HG03354 (cell line): ENCODE results near the gene SLC7A8.
"Not testable (repeated sequence)": the region's sequence is repeated elsewhere in the genome, so short reads cannot be mapped to it uniquely, and the experiment has no call there.

ENCODE experiments used
- ATAC-seq: cut with Tn5 transposase; IDR thresholded peaks from one replicate; pipeline ENCODE4 v1.9.1; 2021; ENCODE audit warnings: mild to moderate bottlenecking; ENCODE audit not compliant: unreplicated experiment, poor library complexity, severe bottlenecking

SLC7A8 gene

DNA sequence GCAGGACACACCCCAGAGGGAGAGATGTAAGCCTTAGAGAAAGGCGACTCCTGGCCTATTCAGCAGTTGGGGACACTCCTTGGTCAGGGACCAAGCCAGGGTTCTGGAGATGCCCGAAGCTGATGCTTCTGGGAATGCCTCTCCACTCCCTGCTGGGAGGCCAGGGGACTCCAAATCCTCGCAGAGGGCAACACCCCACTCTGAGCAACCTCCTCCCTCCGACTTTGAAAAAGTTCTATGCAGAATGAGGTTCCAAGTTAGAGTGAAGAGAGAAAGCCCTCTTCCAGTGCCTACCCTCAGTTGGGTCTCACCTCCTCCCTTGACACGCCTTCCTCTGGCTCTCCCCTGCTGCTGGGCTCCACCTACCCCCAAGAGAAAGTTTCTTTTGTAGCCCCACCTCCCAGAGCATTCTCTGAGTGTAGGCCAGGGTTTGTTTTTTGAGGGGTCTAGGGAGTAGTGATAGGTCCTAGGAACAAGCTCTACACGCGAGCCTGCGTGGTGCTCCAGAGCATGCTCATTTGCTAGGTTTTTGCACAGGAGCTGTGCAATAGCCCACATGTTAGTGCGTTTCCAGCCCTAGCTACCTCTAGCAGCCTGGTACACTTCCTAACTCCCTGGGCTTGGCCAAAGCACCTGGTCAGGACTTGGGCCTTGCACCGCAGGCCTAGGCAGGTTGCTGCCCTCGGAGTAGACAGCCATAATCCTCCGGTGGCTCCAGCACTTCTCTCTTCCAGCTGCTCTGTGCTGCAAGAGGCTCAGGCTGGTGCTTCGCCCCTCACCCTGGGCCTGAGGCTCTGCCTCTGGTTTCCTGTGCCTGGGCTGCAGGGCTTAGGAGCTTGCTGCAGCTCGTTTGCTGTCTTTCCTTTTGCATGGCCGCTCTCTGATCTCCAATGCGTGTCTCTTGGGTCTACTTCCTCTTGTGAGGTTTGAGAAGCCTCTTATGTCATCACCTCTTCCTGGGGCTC, 63.8 kb downstream of the SLC7A8 start:
- no peak for ATAC-seq

DNA sequence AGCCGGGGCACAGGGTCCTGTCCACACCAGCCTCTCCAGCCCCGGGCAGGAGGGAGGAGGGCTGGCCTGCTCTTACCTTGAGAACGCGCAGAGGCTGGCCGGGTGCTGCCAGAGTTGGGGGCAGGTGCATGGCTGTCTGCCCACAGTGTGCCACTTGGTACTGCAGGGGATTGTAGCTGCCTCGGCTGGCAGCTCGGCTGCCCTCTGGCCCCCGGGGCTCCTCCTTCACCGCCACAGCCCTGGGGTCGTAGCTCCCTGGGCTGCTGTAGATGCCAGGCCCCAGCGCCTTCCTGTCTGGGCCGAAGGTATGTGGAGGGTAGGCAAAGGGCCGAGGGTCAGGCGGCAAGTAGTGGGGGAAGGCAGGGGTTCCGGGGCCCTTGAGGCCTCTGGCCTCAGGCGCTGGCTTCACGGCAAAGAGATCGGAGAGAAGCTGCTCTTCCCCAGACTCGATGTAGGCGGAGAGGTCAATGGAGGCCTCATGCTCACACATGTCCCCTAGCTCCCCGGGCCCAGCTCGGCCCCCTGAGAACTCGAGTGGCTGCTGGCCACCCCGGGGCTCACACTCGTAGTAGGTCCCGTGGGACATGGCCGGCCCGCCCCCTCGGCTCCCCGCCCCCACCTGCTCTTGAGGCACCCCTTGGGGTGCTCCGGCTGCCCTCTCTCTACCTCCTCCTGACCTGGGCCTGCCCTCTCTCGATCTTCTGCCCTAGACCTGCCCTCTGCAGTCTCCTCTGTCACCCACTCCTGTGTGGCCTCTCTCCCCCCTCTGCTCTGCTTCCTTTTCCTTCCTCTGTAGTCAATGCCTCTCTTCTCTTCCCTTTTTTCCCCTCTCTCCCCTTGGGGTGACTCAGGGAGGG, 64.7 kb downstream of the SLC7A8 start, which contains the start of gene CEBPE:
Gene CEBPE, minus strand, starts transcription at position 750 of the 857 bp plus-strand sequence. Its CDS starts 164 bp downstream, at position 586.
- no peak for ATAC-seq

GRCh38 chr14:23117371-23118020, 66.0 kb downstream of the SLC7A8 start:
- ATAC-seq = no peak

- no peak for ATAC-seq
Observed at GRCh38 chr14:23115918-23116317, 67.5 kb downstream of the SLC7A8 start.

- ATAC-seq = no peak
Observed at GRCh38 chr14:23115039-23115731, 68.3 kb downstream of the SLC7A8 start.

DNA sequence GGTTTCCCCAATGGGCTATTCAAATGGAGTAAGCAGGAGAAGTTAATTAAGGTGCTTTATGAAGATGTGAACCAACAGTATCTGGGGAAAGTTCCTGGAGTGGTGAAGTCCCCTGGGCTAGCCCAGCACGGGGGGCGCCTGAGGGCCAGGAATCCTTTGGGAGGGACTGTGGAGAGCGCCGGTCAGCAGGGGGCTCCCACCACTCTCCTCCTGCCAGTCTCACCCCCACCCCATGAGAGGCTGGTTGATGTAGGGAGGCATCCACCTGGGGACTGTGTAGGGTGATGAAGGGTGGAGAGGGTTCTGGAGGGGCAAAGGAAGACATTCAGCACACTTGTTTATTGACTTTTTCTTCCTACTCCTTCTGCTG, 68.8 kb downstream of the SLC7A8 start:
- ATAC-seq = no peak

DNA sequence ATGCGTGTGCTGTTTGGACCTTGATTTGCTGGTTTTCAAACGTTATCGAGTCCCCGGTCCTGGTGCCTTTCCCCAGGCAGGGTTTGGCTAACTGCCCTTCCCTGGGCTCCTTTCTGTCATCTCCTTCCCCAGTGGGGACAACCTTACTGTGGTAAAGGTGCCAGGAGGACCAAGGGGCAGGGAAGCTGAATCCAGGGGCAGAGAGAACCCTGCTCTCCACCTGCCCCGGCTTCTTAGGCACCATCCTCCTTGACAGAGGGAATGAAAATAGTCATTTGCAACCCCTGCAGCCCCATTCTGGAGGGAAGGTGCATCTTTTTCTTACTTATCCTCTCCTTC, 69.4 kb downstream of the SLC7A8 start:
- no peak for ATAC-seq

GRCh38 chr14:23113431-23114119, 69.9 kb downstream of the SLC7A8 start:
- ATAC-seq = no peak

DNA sequence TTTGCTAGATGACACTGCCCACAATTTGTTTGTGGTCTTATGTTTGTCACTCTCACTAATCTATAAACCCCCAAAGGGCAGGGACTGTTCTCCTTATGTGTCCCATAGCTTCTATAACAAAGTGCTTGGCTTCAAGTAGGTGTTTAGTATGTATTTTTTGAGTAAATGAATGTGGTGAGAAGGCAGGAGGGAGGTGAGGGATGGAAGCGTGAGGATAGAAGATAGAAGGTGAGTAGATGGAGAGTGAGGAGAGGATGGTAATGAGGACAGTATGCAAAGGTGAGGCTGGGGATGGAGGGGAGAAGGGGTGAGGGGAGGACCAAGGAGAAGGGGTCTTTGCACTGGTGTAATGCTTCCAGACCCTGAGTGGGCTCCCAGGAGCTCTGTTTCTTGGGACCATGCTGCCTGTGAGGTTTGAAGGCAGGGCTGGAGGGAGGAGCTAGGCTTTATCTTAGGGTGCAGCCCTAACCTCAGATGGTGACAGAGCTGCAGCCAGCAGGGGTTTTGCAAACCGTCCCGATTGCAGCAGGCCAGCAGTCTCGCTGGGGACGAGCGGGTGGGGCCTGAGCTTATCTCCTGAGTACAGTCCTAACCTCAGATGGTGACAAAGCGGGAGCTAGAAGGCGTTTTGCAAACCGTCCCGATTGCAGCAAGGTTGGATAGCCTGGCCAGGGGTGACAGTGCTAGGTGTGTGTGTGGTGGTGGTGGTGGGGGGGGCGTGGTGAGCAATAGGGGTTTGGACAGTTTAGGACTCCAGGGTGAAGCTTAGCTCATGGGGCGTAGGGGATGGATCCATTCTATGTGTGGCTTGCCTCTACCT, 70.9 kb downstream of the SLC7A8 start:
- ATAC-seq = no peak

- no peak for ATAC-seq
Observed at GRCh38 chr14:23110579-23111365, 72.7 kb downstream of the SLC7A8 start.

DNA sequence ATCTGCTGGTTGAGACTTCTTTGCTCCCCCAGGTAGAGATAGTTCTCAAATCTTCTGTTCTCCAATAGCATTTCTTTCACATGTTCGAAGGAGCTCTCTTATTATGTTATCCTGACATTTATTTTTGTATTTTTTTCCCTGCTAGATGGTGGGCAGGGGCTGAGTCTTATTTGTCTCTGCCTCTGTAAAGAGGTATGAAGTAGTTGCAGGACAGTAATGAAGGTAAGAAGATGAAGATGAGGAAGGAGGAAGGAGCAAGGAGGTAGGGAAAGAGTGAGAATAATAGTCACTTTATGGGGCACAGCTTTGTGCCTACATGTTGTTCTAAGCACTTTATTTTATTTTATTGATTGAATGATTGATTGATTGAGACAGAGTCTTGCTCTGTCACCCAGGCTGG, 73.7 kb downstream of the SLC7A8 start:
- no peak for ATAC-seq

DNA sequence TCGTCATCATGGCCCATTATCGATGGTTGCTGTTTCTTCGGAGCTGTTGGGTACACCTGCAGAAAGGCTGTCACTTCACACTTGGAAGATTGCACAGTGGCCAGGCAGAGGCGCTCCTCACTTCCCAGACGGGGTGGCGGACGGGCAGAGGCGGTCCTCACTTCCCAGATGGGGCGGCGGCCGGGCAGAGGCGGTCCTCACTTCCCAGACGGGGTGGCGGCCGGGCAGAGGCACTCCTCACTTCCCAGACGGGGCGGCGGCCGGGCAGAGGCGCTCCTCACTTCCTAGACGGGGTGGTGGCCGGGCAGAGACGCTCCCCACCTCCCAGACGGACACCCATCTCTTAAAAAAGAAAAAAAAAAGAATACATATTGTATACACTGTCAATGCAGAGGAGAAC, 75.3 kb downstream of the SLC7A8 start:
- not testable (repeated sequence) for ATAC-seq

DNA sequence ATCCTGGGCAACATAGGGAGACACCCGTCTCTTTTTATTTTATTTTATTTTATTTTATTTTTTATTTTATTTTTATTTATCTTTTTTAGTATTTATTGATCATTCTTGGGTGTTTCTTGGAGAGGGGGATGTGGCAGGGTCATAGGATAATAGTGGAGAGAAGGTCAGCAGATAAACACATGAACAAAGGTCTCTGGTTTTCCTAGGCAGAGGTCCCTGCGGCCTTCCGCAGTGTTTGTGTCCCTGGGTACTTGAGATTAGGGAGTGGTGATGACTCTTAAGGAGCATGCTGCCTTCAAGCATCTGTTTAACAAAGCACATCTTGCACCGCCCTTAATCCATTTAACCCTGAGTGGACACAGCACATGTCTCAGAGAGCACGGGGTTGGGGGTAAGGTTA, 75.8 kb downstream of the SLC7A8 start:
- ATAC-seq = not testable (repeated sequence)

DNA sequence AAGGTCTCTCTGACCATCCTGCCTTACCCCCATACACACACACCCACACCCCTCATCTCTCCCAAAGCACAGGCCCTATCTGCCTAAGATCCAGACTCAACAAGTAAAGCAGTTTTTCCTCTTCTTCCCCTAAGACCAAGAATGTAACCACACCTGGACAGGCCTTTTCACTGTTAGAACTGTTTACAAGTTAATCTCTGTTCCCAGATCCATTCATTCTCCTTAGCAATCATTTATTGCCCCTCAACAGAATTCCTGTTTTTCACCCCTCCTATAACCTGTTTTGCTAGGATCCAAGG, 76.8 kb downstream of the SLC7A8 start:
- no peak for ATAC-seq

DNA sequence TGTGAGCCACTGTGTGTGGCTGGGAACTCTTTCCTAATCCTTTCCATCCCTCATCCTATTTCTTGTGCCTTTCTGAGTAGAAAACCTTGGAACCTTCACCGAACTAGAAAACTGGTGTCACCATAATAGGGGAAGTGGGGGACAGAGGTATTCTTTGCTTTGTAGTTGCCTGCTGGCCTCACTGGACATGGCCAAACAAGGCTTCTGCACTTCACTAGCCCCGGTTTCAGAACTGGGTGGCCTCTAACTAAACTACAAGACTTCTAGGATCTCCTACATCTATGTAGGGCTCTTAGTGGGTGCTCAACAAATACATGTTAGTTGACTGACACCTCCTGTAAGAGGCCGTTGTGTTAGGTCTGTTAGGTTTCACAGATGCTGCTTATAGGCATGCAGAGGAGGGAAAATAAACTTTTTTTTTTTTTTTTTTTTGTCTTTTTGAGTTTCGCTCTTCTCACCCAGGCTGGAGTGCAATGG, 78.1 kb downstream of the SLC7A8 start:
- no peak for ATAC-seq

DNA sequence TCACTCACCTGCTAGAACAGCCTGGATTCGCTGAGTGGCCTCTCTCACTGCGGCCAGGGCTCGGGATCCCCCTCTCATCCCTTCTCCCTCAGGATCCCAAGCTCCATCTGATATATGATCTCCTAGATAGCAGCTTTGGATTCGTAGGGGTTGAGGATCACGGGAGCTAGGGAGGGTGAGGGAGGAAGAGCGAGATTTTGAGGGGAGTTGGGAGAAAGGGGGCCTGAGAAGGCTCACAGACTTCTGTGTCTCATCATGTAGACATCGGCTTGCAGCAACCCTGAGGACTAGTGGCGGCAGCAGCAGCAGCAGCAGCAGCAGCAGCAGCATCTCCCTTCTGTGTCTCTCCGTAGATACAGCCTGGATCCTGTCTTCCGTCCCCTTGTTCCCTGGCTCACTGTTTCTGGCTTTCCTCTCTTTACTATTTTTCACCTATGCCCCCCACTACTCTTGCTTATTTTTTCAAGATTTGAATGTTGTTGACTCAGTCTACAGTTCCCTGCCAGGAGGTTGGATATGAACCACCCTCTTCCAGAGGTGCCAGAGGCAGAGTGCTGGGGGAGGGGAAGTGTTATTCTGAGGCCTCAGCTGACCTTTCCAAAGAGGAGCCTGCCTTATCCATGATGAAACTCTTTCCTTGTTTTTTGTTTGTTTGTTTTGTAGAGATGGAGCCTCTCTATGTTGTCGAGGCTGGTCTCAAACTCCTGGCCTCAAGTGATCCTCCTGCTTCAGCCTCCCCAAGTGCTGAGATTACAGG, 78.7 kb downstream of the SLC7A8 start, which contains the start of gene CIROP:
Gene CIROP, minus strand, starts transcription at position 399 of the 757 bp plus-strand sequence. Its CDS starts 69 bp downstream, at position 330.
- ATAC-seq = no peak
